ENCODE data around the gene ZFHX3.

The ZFHX3 gene

GRCh38 chr16:72785886-72786285 is 262.0 kb downstream of the ZFHX3 start:
- no peak overlapping the region for H3K27ac Mint-ChIP-seq
- H3K9me3 Mint-ChIP-seq, result no peaks in the 10 kb centered on the region
- H3K27me3 Mint-ChIP-seq, result peaks cover 7% of the 10 kb centered on the region
- H3K36me3 Mint-ChIP-seq, result no peaks in the 10 kb centered on the region
- peaks cover 10% of the 10 kb centered on the region for H3K4me1 Mint-ChIP-seq
- H3K4me3 Mint-ChIP-seq, result no peak overlapping the region

- no peak overlapping the region for H3K27ac Mint-ChIP-seq
- peaks cover 10% of the 10 kb centered on the region for H3K4me1 Mint-ChIP-seq
- no peaks in the 10 kb centered on the region for H3K36me3 Mint-ChIP-seq
- H3K27me3 Mint-ChIP-seq, result peaks cover 7% of the 10 kb centered on the region
- H3K9me3 Mint-ChIP-seq, result no peaks in the 10 kb centered on the region
- no peak overlapping the region for H3K4me3 Mint-ChIP-seq
Measured at GRCh38 chr16:72785171-72785570, 262.8 kb downstream of the ZFHX3 start.

GRCh38 chr16:72783716-72784318 is 264.1 kb downstream of the ZFHX3 start:
- Mint-ChIP-seq H3K27me3 (peaks cover 7% of the 10 kb centered on the region), H3K36me3 (no peaks in the 10 kb centered on the region), H3K4me3 (no peak overlapping the region), H3K4me1 (peaks cover 10% of the 10 kb centered on the region), H3K27ac (no peak overlapping the region), H3K9me3 (no peaks in the 10 kb centered on the region)

GRCh38 chr16:72769876-72770275 is 278.1 kb downstream of the ZFHX3 start:
- Mint-ChIP-seq H3K4me1 (peaks cover 6% of the 10 kb centered on the region), H3K36me3 (peaks cover 1% of the 10 kb centered on the region), H3K27me3 (no peaks in the 10 kb centered on the region), H3K27ac (no peak overlapping the region), H3K9me3 (peaks cover 6% of the 10 kb centered on the region), H3K4me3 (no peak overlapping the region)

GRCh38 chr16:72768591-72768990 is 279.3 kb downstream of the ZFHX3 start:
- Mint-ChIP-seq H3K9me3 (peaks cover 6% of the 10 kb centered on the region), H3K36me3 (peaks cover 1% of the 10 kb centered on the region), H3K27me3 (no peaks in the 10 kb centered on the region), H3K4me3 (no peak overlapping the region), H3K27ac (no peak overlapping the region), H3K4me1 (peaks cover 6% of the 10 kb centered on the region)

GRCh38 chr16:72766506-72766905 is 281.4 kb downstream of the ZFHX3 start:
- Mint-ChIP-seq H3K27me3 (no peaks in the 10 kb centered on the region), H3K9me3 (peaks cover 6% of the 10 kb centered on the region), H3K27ac (no peak overlapping the region), H3K36me3 (peaks cover 1% of the 10 kb centered on the region), H3K4me3 (no peak overlapping the region), H3K4me1 (peaks cover 6% of the 10 kb centered on the region)

GRCh38 chr16:72764015-72764654 is 283.8 kb downstream of the ZFHX3 start:
- Mint-ChIP-seq H3K27me3 (no peaks in the 10 kb centered on the region), H3K4me3 (no peak overlapping the region), H3K27ac (no peak overlapping the region), H3K36me3 (peaks cover 4% of the 10 kb centered on the region), H3K4me1 (peaks cover 6% of the 10 kb centered on the region), H3K9me3 (peaks cover 5% of the 10 kb centered on the region)

GRCh38 chr16:72760581-72760980 is 287.3 kb downstream of the ZFHX3 start:
- no peak overlapping the region for H3K4me3 Mint-ChIP-seq
- peaks cover 7% of the 10 kb centered on the region for H3K36me3 Mint-ChIP-seq
- H3K27ac Mint-ChIP-seq, result no peak overlapping the region
- H3K27me3 Mint-ChIP-seq, result no peaks in the 10 kb centered on the region
- H3K4me1 Mint-ChIP-seq, result no peaks in the 10 kb centered on the region
- H3K9me3 Mint-ChIP-seq, result peaks cover 16% of the 10 kb centered on the region

- Mint-ChIP-seq H3K36me3 (peaks cover 3% of the 10 kb centered on the region), H3K27me3 (no peaks in the 10 kb centered on the region), H3K9me3 (peaks cover 11% of the 10 kb centered on the region), H3K27ac (no peak overlapping the region), H3K4me1 (no peaks in the 10 kb centered on the region), H3K4me3 (no peak overlapping the region)
Measured at GRCh38 chr16:72753881-72754280, 294.0 kb downstream of the ZFHX3 start.

GRCh38 chr16:72752004-72752695 is 295.8 kb downstream of the ZFHX3 start:
- no peaks in the 10 kb centered on the region for H3K27me3 Mint-ChIP-seq
- peaks cover 3% of the 10 kb centered on the region for H3K36me3 Mint-ChIP-seq
- H3K27ac Mint-ChIP-seq, result no peak overlapping the region
- no peak overlapping the region for H3K4me3 Mint-ChIP-seq
- H3K9me3 Mint-ChIP-seq, result no peaks in the 10 kb centered on the region
- no peaks in the 10 kb centered on the region for H3K4me1 Mint-ChIP-seq

GRCh38 chr16:72751076-72751475 is 296.9 kb downstream of the ZFHX3 start:
- H3K36me3 Mint-ChIP-seq, result no peaks in the 10 kb centered on the region
- H3K4me1 Mint-ChIP-seq, result no peaks in the 10 kb centered on the region
- H3K27ac Mint-ChIP-seq, result no peak overlapping the region
- no peaks in the 10 kb centered on the region for H3K9me3 Mint-ChIP-seq
- H3K4me3 Mint-ChIP-seq, result no peak overlapping the region
- no peaks in the 10 kb centered on the region for H3K27me3 Mint-ChIP-seq

- peaks cover 4% of the 10 kb centered on the region for H3K36me3 Mint-ChIP-seq
- no peaks in the 10 kb centered on the region for H3K4me1 Mint-ChIP-seq
- no peak overlapping the region for H3K27ac Mint-ChIP-seq
- no peaks in the 10 kb centered on the region for H3K27me3 Mint-ChIP-seq
- H3K9me3 Mint-ChIP-seq, result no peaks in the 10 kb centered on the region
- H3K4me3 Mint-ChIP-seq, result no peak overlapping the region
Measured at GRCh38 chr16:72749091-72749490, 298.8 kb downstream of the ZFHX3 start.

GRCh38 chr16:72744076-72744793 is 303.7 kb downstream of the ZFHX3 start:
- no peak overlapping the region for H3K27ac Mint-ChIP-seq
- H3K9me3 Mint-ChIP-seq, result no peaks in the 10 kb centered on the region
- H3K36me3 Mint-ChIP-seq, result peaks cover 4% of the 10 kb centered on the region
- no peaks in the 10 kb centered on the region for H3K27me3 Mint-ChIP-seq
- no peak overlapping the region for H3K4me3 Mint-ChIP-seq
- no peaks in the 10 kb centered on the region for H3K4me1 Mint-ChIP-seq

- Mint-ChIP-seq H3K4me1 (no peaks in the 10 kb centered on the region), H3K27ac (no peak overlapping the region), H3K36me3 (peaks cover 4% of the 10 kb centered on the region), H3K9me3 (no peaks in the 10 kb centered on the region), H3K27me3 (no peaks in the 10 kb centered on the region), H3K4me3 (no peak overlapping the region)
Measured at GRCh38 chr16:72743011-72743761, 304.7 kb downstream of the ZFHX3 start.

- no peak overlapping the region for H3K4me3 Mint-ChIP-seq
- no peak overlapping the region for H3K27ac Mint-ChIP-seq
Measured at GRCh38 chr16:72740347-72740746, 307.6 kb downstream of the ZFHX3 start.

More at GRCh38 chr16:72740347-72740746, 307.6 kb downstream of the ZFHX3 start:
- H3K36me3 Mint-ChIP-seq, result peaks cover 2% of the 10 kb centered on the region
- H3K27me3 Mint-ChIP-seq, result no peaks in the 10 kb centered on the region
- no peaks in the 10 kb centered on the region for H3K4me1 Mint-ChIP-seq
- no peaks in the 10 kb centered on the region for H3K9me3 Mint-ChIP-seq
